ENCODE measurements around the gene TRAPPC2. TPM values are rescaled to one million over a fixed set of nuclear protein-coding genes. Genes with fewer than 3 reads are reported as not detected.

The TRAPPC2 gene
- total RNA-seq (2016; rRNA removed; fragmentation: Illumina TruSeq; extraction: Trizol) (8.1 and 9.2 TPM in 2 replicates), polyA plus RNA-seq (2011; rRNA removed) (4.4 and 4.7 TPM in 2 replicates), polyA minus RNA-seq (2011; rRNA and poly(A)+ RNA removed; ENCODE audit: low replicate concordance) (4.0 and 14.9 TPM in 2 replicates), Bru-seq, nascent RNA (percentile 64 among the genes with signal in this experiment), BruChase-seq, experiment 1, labeled RNA remaining after a 6-hour chase (percentile 59 among the genes with signal in this experiment), BruChase-seq, experiment 2, labeled RNA remaining after a 2-hour chase (percentile 58 among the genes with signal in this experiment)
- 1.5 and 1.8 TPM in 2 replicates for total RNA-seq (2016; cell fraction: cytosol; rRNA removed; fragmentation: Illumina TruSeq; extraction: Trizol; ENCODE audit: low read depth)
- total RNA-seq (2016; cell fraction: insoluble cytoplasmic fraction; rRNA removed; fragmentation: Illumina TruSeq; extraction: Trizol): 7.7 and 7.8 TPM in 2 replicates
- total RNA-seq (2016; cell fraction: membrane; rRNA removed; fragmentation: Illumina TruSeq; extraction: Trizol): 2.9 and 4.7 TPM in 2 replicates
- total RNA-seq (2016; cell fraction: nucleus; rRNA removed; fragmentation: Illumina TruSeq; extraction: Trizol): 11.3 and 11.9 TPM in 2 replicates
- 2.1 and 3.2 TPM in 2 replicates for polyA plus RNA-seq (2011; cell fraction: cytosol; rRNA removed)
- 4.7 and 5.3 TPM in 2 replicates for polyA plus RNA-seq (2011; cell fraction: nucleus; rRNA removed)
- 6.0 TPM in 2 replicates for polyA plus RNA-seq (2012)
- polyA plus RNA-seq (2016; cell fraction: cytosol; fragmentation: Illumina TruSeq; extraction: Trizol; ENCODE audit: low read depth): 1.3 and 1.4 TPM in 2 replicates
- polyA plus RNA-seq (2016; cell fraction: insoluble cytoplasmic fraction; fragmentation: Illumina TruSeq; extraction: Trizol; ENCODE audit: low read depth): 5.5 and 5.8 TPM in 2 replicates
- 1.9 and 2.4 TPM in 2 replicates for polyA plus RNA-seq (2016; cell fraction: membrane; fragmentation: Illumina TruSeq; extraction: Trizol; ENCODE audit: low read depth)
- polyA plus RNA-seq (2016; cell fraction: nucleus; fragmentation: Illumina TruSeq; extraction: Trizol; ENCODE audit: insufficient read depth, low read depth): 16.5 and 18.5 TPM in 2 replicates
- 2.5 and 3.7 TPM in 2 replicates for polyA minus RNA-seq (2011; cell fraction: cytosol; rRNA and poly(A)+ RNA removed)
- polyA minus RNA-seq (2011; cell fraction: nucleus; rRNA and poly(A)+ RNA removed): 8.9 and 10.9 TPM in 2 replicates
- long read RNA-seq, experiment 1, partial matches to known transcripts: 0 of 9 reads
- long read RNA-seq, experiment 1, other reads (novel, unspliced or antisense): 5 of 9 reads
- long read RNA-seq, experiment 2, partial matches to known transcripts: 1 of 4 reads
- long read RNA-seq, experiment 2, other reads (novel, unspliced or antisense): 2 of 4 reads

GRCh38 chrX:13734278-13735172 is at the start of gene TRAPPC2, which contains the start of gene OFD1:
TRAPPC2 (minus strand) TSS chrX:13734620; CDS start chrX:13719963, 14,657 bp downstream.
OFD1 (plus strand) TSS chrX:13734748; CDS start chrX:13735072, 324 bp downstream.
- Histone ChIP-seq H2AFZ (ENCODE audit: low read length) (peak within 1 kb of the TSS; percentile 69), H3K9me3 (ENCODE audit: low read length) (no peaks in the 10 kb centered on the region), H3K4me2 (ENCODE audit: low read depth, low read length) (peak within 1 kb of the TSS; percentile 81), H3K4me1 (ENCODE audit: insufficient read depth, low read length) (peaks cover 15% of the 10 kb centered on the region), H3K36me3 (replicated peaks in 1 of 2; ENCODE audit: control insufficient read depth in 1 of 2, insufficient read depth in 2 of 2, low read length in 2 of 2) (no peaks in the 10 kb centered on the region), H3K27ac (ENCODE audit: extremely low read length, insufficient read depth, low read length) (peak within 1 kb of the TSS; percentile 88), H3K4me3 (replicated peaks in 1 of 3; ENCODE audit: insufficient read depth in 1 of 3, low read depth in 2 of 3, low read length in 3 of 3) (peak within 1 kb of the TSS; percentile 72 to 79 (median 79)), H3K27me3 (ENCODE audit: control insufficient read depth in 1 of 2, insufficient read depth in 2 of 2, low read length in 2 of 2) (no peaks in the 10 kb centered on the region; a peak in 1 of 5 replicates), H3K9ac (ENCODE audit: insufficient read depth, low read depth, low read length) (peak within 1 kb of the TSS; percentile 85), H4K20me1 (ENCODE audit: insufficient read depth, low read length) (no peaks in the 10 kb centered on the region), H3K79me2 (ENCODE audit: insufficient read depth, low read length) (peaks cover 19% of the 10 kb centered on the region)
- FAIRE-seq (peak; percentile 93), ATAC-seq (peak; percentile 99), DNase-seq (ENCODE audit: low spot score) (peak; percentile 88)
- intact Hi-C loops (cut with micrococcal nuclease; ENCODE audit: unreplicated experiment) (loop anchor here (2.0 to 10.0 kb wide), 2 partner anchors 46 to 230 kb away; partner anchors contain the start of gene RAB9A), in situ Hi-C loops (cut with HindIII; ENCODE audit: extremely low pct_ligation_motif_present, low pct_unique_long_range_greater_than_20kb) (no loop called here)
- BruUV-seq (replicated peaks): no TSS peak
- 0% methylated on average over 3 of the region's 75 CpGs for WGBS (ENCODE audit: low lambda C conversion rate)
- ChIA-PET POLR2A (interaction anchor here (0.6 to 1.8 kb wide), 14 partner anchors 8 to 1535 kb away, joined by 3 to 13 read pairs (median 4); partner anchors contain the start of genes ASB9, GEMIN8, RAB9A and TCEANC), CTCF (ENCODE audit: low intra/inter-chr PET ratio, low total read pairs) (no interaction called here)
- peak; percentile 69; the same call in 1 of the 2 replicates for TF ChIP-seq ZNF574 (CRISPR knock-in tag; IDR thresholded peaks at IDR 0.05)
- no peak for TF ChIP-seq ZNF800 (CRISPR knock-in tag; IDR thresholded peaks at IDR 0.05)
- peak; percentile 99 for TF ChIP-seq MEF2D (CRISPR knock-in tag; IDR thresholded peaks at IDR 0.05)
- TF ChIP-seq AGO1 (IDR thresholded peaks at IDR 0.05; ENCODE audit: low read depth, low read length, poor library complexity, severe bottlenecking): peak; percentile 33
- TF ChIP-seq GTF3A (CRISPR knock-in tag; conservative IDR thresholded peaks at IDR 0.05): 0 out of 2 replicates have a peak, but pooled peaks have one; percentile 50
- TF ChIP-seq SIN3A (IDR thresholded peaks at IDR 0.05; ENCODE audit: borderline replicate concordance, low read depth, low read length): peak; percentile 41; the same call in 1 of the 2 replicates
- TF ChIP-seq TSC22D2 (CRISPR knock-in tag; IDR thresholded peaks at IDR 0.05; ENCODE audit: borderline replicate concordance): no peak
- peak; percentile 84 for TF ChIP-seq ZFX (CRISPR knock-in tag; IDR thresholded peaks at IDR 0.05; ENCODE audit: low read depth)
- peak; percentile 80 for TF ChIP-seq POGZ (CRISPR knock-in tag; IDR thresholded peaks at IDR 0.05)
- no peak for TF ChIP-seq ZNF326 (CRISPR knock-in tag; IDR thresholded peaks at IDR 0.05; ENCODE audit: borderline replicate concordance)
- TF ChIP-seq ZNF580 (CRISPR knock-in tag; IDR thresholded peaks at IDR 0.05; ENCODE audit: borderline replicate concordance, low read depth): peak; percentile 43; the same call in 1 of the 2 replicates
